GM12878 (cell line): ENCODE data around the gene SPDYE4. TPM values are rescaled to one million over a fixed set of nuclear protein-coding genes. Genes with fewer than 3 reads are reported as not detected.
A peak's percentile ranks its signal among the peaks of the same experiment; 100 is the strongest.

ENCODE experiments used
- ATAC-seq: fragments of 200-7000 bp; cut with Tn5 transposase; 3 replicates; pipeline ENCODE4 v1.9.1; 2020; ENCODE audit warnings: mild to moderate bottlenecking, moderate library complexity
- BruUV-seq: library from RNA; stranded (reverse); fragments of 400-500 nt; replicated peaks from 2 replicates; lab custom pipeline; 2021; lab: Mats Ljungman, UMichigan
- CTCF ChIA-PET: fragments of 300-600 bp; sonication (Branson Sonifier 250); formaldehyde crosslinking; extraction: SDS; loops from one replicate; lab custom pipeline; 2021; ENCODE audit warnings: inconsistent platforms; lab: Yijun Ruan, JAX
- POLR2A ChIA-PET: fragments of 350-600 bp; formaldehyde crosslinking; extraction: SDS; loops from one replicate; lab custom pipeline; 2021; ENCODE audit warnings: inconsistent platforms; lab: Charles Lee
- RAD21 ChIA-PET: fragments of 300-600 bp; sonication (Branson Sonifier 250); formaldehyde crosslinking; loops from one replicate; lab custom pipeline; 2023; ENCODE audit warnings: antibody characterized with exemption; ENCODE audit not compliant: unreplicated experiment; lab: Charles Lee
- SMC1A ChIA-PET: fragments of 300-600 bp; sonication (Branson Sonifier 250); formaldehyde crosslinking; loops from one replicate; lab custom pipeline; 2023; ENCODE audit not compliant: unreplicated experiment, uncharacterized antibody; lab: Charles Lee
- DNase-seq: peaks from one replicate; pipeline ENCODE4 v3.0.0-alpha.2; 2011; ENCODE audit warnings: low read depth, low spot score
- FAIRE-seq: peaks from 3 replicates; lab custom pipeline; 2011; peaks lifted over from hg19 to GRCh38; lab: Jason Lieb, UNC
- H2AFZ ChIP-seq: 2 replicates; pipeline ENCODE4 v1.6.0; 2011; ENCODE audit warnings: low read depth, low read length, control low read depth; ENCODE audit not compliant: control insufficient read depth
- H3K27ac ChIP-seq: 2 replicates; pipeline ENCODE4 v1.5.1; 2011; ENCODE audit warnings: control low read depth; ENCODE audit not compliant: control insufficient read depth, insufficient read depth
- H3K27me3 ChIP-seq, 2 experiments: replicated peaks in 1 of 2; 2 replicates each; pipeline versions ENCODE4 v1.6.0 to v1.6.1; 2011; ENCODE audit warnings: low read length in 1 of 2; ENCODE audit not compliant: control insufficient read depth in 2 of 2, insufficient read depth in 2 of 2
- H3K36me3 ChIP-seq, 2 experiments: 2 replicates each; pipeline ENCODE4 v1.5.1; 2011; ENCODE audit warnings: low read length in 1 of 2; ENCODE audit not compliant: control insufficient read depth in 2 of 2, insufficient read depth in 2 of 2
- H3K4me1 ChIP-seq: 2 replicates; pipeline ENCODE4 v1.6.1; 2011; ENCODE audit warnings: mild to moderate bottlenecking, low read length, moderate library complexity, mixed read lengths; ENCODE audit not compliant: control insufficient read depth, insufficient read depth
- H3K4me2 ChIP-seq: 2 replicates; pipeline ENCODE4 v1.6.0; 2011; ENCODE audit warnings: control low read depth; ENCODE audit not compliant: control insufficient read depth, insufficient read depth
- H3K4me3 ChIP-seq: fragments of 200-600 bp; sonication (generic); 2 replicates; pipeline ENCODE4 v1.5.1; 2016
- H3K79me2 ChIP-seq: 2 replicates; pipeline ENCODE4 v1.6.0; 2011; ENCODE audit warnings: low read length; ENCODE audit not compliant: control insufficient read depth, insufficient read depth
- H3K9ac ChIP-seq: 2 replicates; pipeline ENCODE4 v1.8.0; 2011; ENCODE audit warnings: low read length, control low read depth, mixed read lengths; ENCODE audit not compliant: control insufficient read depth, insufficient read depth
- H3K9me3 ChIP-seq: replicated peaks from 3 replicates; pipeline ENCODE4 v1.5.1; 2011; ENCODE audit warnings: mild to moderate bottlenecking, low read length; ENCODE audit not compliant: control insufficient read depth, insufficient read depth
- H4K20me1 ChIP-seq: 2 replicates; pipeline ENCODE4 v1.6.0; 2011; ENCODE audit not compliant: control insufficient read depth, insufficient read depth
- EGR1 ChIP-seq, 2 experiments: IDR thresholded peaks; 1 replicate in 1 of 2; 2 replicates in 1 of 2; pipeline ENCODE4 v1.6.1; 2011 to 2012; ENCODE audit warnings: low read depth in 2 of 2, low read length in 2 of 2, borderline replicate concordance in 1 of 2, mild to moderate bottlenecking in 1 of 2, moderate library complexity in 1 of 2
- EP300 ChIP-seq, 2 experiments: fragments of 150-350 bp in 1 of 2; IDR thresholded peaks; 2 replicates each; pipeline ENCODE4 v1.6.1; 2011 to 2012; ENCODE audit warnings: low read depth in 2 of 2, low read length in 2 of 2, borderline replicate concordance in 1 of 2, improper control_type of control experiment in 1 of 2, inconsistent platforms in 1 of 2; ENCODE audit not compliant: control insufficient read depth in 1 of 2
- HDAC2 ChIP-seq: fragments of 200-600 bp; sonication (generic); IDR thresholded peaks from 2 replicates; pipeline ENCODE4 v1.6.1; 2017
- IRF4 ChIP-seq: IDR thresholded peaks from 2 replicates; pipeline ENCODE4 v1.6.1; 2011; ENCODE audit warnings: low read depth, low read length
- NR2C1 ChIP-seq: fragments of 450-650 bp; IDR thresholded peaks from 2 replicates; pipeline ENCODE4 v1.6.1; 2017; ENCODE audit warnings: antibody characterized with exemption, mild to moderate bottlenecking, moderate library complexity
- NR2C2 ChIP-seq: IDR thresholded peaks from 2 replicates; pipeline ENCODE4 v1.6.1; 2011; ENCODE audit warnings: borderline replicate concordance, low read depth; ENCODE audit not compliant: control insufficient read depth, insufficient read length
- RELA ChIP-seq: fragments of 450-650 bp; IDR thresholded peaks from 2 replicates; pipeline ENCODE4 v1.8.0; 2014; ENCODE audit warnings: borderline replicate concordance; ENCODE audit not compliant: partially characterized antibody
- SMAD1 ChIP-seq: fragments of 450-650 bp; IDR thresholded peaks from 2 replicates; pipeline ENCODE4 v1.6.1; 2018; ENCODE audit warnings: mild to moderate bottlenecking, low read depth; ENCODE audit not compliant: partially characterized antibody
- SMC3 ChIP-seq: IDR thresholded peaks from 2 replicates; pipeline ENCODE4 v1.6.1; 2011; ENCODE audit warnings: low read length, improper control_type of control experiment, borderline replicate concordance
- WGBS: methylation state at CpG from one replicate; pipeline ENCODE4 v1.1.6; 2016; ENCODE audit warnings: low lambda C conversion rate; ENCODE audit not compliant: insufficient replicate concordance, insufficient coverage; ENCODE audit errors: missing lambda C conversion rate; 5-methylcytosine and 5-hydroxymethylcytosine counted together
- in situ Hi-C: fragments of 300-500 bp; cut with MboI; formaldehyde crosslinking; loops from 9 replicates; pipeline ENCODE4 v1.14.3; 2018; ENCODE audit warnings: mixed read lengths
- intact Hi-C: fragments of 100-400 bp; cut with micrococcal nuclease; formaldehyde crosslinking; loops from one replicate; pipeline ENCODE4 v1.14.2; 2022; ENCODE audit not compliant: unreplicated experiment
- polyA plus RNA-seq, 11 experiments: library from polyadenylated mRNA; depleted of rRNA in 4 of 11; unstranded in 6 of 11; stranded (reverse) in 5 of 11; fragments of >200 nt; fragmentation: Nextera tagmentation in 4 of 11; fragmentation: Illumina TruSeq in 1 of 11; extraction: Ambion mirVana in 4 of 11; extraction: Trizol in 1 of 11; gene quantifications; 1 replicate in 1 of 11; 2 replicates in 10 of 11; pipeline versions ENCODE4 v1.2.1 to v1.2.3, GENCODE V29; 2011 to 2016; ENCODE audit warnings: inconsistent platforms in 2 of 11, missing spikeins in 2 of 11, low read depth in 1 of 11
- total RNA-seq, 4 experiments: library from RNA; depleted of rRNA in 3 of 4; stranded (reverse); fragments of >200 nt in 3 of 4; fragmentation: Illumina TruSeq in 1 of 4; extraction: Trizol in 1 of 4; gene quantifications; 2 replicates each; pipeline versions ENCODE4 v1.2.1 to v1.2.3, GENCODE V29; 2013 to 2021
- TF ChIP-seq, protein P1 (sequence below): fragments of 450-650 bp; IDR thresholded peaks from 2 replicates; pipeline ENCODE4 v1.6.1; 2016; ENCODE audit warnings: mild to moderate bottlenecking
- TF ChIP-seq, protein P2 (sequence below): IDR thresholded peaks from 2 replicates; pipeline ENCODE4 v1.6.1; 2011; ENCODE audit warnings: borderline replicate concordance, low read depth, mild to moderate bottlenecking, moderate library complexity, low read length; ENCODE audit not compliant: insufficient read depth, poor library complexity, severe bottlenecking
- TF ChIP-seq, protein P3 (sequence below): fragments of 450-650 bp; formaldehyde crosslinking; IDR thresholded peaks from 2 replicates; pipeline ENCODE4 v1.4.0; 2020; ENCODE audit warnings: mild to moderate bottlenecking, moderate library complexity
- TF ChIP-seq, protein P4 (sequence below): fragments of 450-650 bp; IDR thresholded peaks from 2 replicates; pipeline ENCODE4 v1.6.1; 2016; ENCODE audit warnings: mild to moderate bottlenecking

The SPDYE4 gene
- total and polyA plus RNA-seq, 10 of the 15 experiments (the other 5 are each of a cell fraction or from before 2014, with no cell fraction given) = 0.07 to 0.18 TPM; not detected in 8

DNA sequence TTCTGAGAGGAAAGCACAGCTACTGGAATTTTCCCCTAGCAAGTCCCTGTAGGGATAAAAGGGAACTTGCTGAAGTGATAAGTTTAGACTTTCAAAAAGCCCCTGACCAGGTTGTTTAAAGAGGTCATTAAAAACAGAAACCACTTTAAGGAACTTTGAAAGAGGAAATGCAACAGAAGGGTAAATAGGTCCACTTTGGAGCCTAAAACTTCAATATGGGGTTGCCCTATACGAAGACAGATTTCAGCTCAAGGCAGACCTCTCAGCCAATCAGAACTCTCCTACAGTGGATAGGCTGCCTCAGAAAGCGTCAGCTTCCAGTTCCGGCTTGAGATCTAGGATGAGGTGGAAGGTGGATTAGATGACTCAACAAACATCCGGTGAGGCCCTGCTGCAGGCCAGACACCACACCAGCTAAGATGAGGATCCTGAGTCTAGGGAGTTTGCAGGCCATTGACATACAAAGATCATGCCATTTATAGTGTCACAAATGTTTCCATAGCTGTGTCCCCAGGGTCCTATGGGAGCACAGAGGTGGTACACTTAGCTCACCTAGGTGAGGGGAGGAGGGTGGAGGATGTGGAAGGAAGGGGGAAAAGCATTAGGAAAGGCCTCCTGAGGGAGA is 48.7 kb upstream of the SPDYE4 start:
- Histone ChIP-seq H3K36me3 (peaks cover 40 to 62% of the 10 kb centered on the region in 2 experiments), H3K9me3 (peaks cover 28% of the 10 kb centered on the region; the same call in 2 of the 3 replicates), H3K27ac (peak overlapping the region; percentile 96), H3K27me3 (no peaks in the 10 kb centered on the region), H2AFZ (no peak overlapping the region), H3K4me2 (peak overlapping the region; percentile 60), H3K4me1 (peaks cover 43% of the 10 kb centered on the region), H3K9ac (peak overlapping the region; percentile 56), H4K20me1 (no peaks in the 10 kb centered on the region), H3K79me2 (no peaks in the 10 kb centered on the region; the same call in none of the 2 replicates), H3K4me3 (no peak overlapping the region; the same call in 1 of the 2 replicates)
- intact Hi-C loops (loop anchor here (2.0 to 10.0 kb wide), 3 partner anchors 52 to 188 kb away; no protein-coding TSS in a partner anchor), in situ Hi-C loops (no loop called here)
- DNase-seq (peak; percentile 98), ATAC-seq (peak; percentile 96), FAIRE-seq (peak; percentile 99)
- RAD21 ChIA-PET = interaction anchor here (0.7 to 4.6 kb wide), 23 partner anchors 12 to 225 kb away, joined by 3 to 33 read pairs (median 5); partner anchors contain the start of genes NTN1 and PIK3R6
- CTCF ChIA-PET = interaction anchor here (0.8 to 3.1 kb wide), 12 partner anchors 14 to 191 kb away, joined by 3 to 14 read pairs (median 10); no protein-coding TSS in a partner anchor
- SMC1A ChIA-PET = interaction anchor here (0.7 to 3.8 kb wide), 25 partner anchors 12 to 397 kb away, joined by 3 to 35 read pairs (median 4); partner anchors contain the start of gene PIK3R6
- POLR2A ChIA-PET = interaction anchor here (0.6 to 4.5 kb wide), 16 partner anchors 11 to 370 kb away, joined by 3 to 35 read pairs (median 4); partner anchors contain the start of gene PIK3R6
- WGBS = 1% methylated on average over 4 of the region's 4 CpGs
- no TSS peak for BruUV-seq
- TF ChIP-seq SMAD1 (no peak), SMC3 (no peak), IRF4 (peak; percentile 83), EP300 (IDR thresholded peaks at IDR 0.05; ENCODE audit: borderline replicate concordance in 1 of 2, control insufficient read depth in 1 of 2, low read depth in 2 of 2, low read length in 2 of 2) (peak; percentile 56 to 62; a peak in 3 of 4 replicates), NR2C1 (no peak), NR2C2 (no peak), RELA (peak; percentile 7), EGR1 (IDR thresholded peaks at IDR 0.05; ENCODE audit: borderline replicate concordance in 1 of 2, low read depth in 2 of 2, low read length in 2 of 2) (peak in 1 of 2 experiments; percentile 36; a peak in 1 of 3 replicates), HDAC2 (no peak)
- TF ChIP-seq, protein P1, sequence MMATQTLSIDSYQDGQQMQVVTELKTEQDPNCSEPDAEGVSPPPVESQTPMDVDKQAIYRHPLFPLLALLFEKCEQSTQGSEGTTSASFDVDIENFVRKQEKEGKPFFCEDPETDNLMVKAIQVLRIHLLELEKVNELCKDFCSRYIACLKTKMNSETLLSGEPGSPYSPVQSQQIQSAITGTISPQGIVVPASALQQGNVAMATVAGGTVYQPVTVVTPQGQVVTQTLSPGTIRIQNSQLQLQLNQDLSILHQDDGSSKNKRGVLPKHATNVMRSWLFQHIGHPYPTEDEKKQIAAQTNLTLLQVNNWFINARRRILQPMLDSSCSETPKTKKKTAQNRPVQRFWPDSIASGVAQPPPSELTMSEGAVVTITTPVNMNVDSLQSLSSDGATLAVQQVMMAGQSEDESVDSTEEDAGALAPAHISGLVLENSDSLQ = peak; percentile 54; the same call in 1 of the 2 replicates
- TF ChIP-seq, protein P2, sequence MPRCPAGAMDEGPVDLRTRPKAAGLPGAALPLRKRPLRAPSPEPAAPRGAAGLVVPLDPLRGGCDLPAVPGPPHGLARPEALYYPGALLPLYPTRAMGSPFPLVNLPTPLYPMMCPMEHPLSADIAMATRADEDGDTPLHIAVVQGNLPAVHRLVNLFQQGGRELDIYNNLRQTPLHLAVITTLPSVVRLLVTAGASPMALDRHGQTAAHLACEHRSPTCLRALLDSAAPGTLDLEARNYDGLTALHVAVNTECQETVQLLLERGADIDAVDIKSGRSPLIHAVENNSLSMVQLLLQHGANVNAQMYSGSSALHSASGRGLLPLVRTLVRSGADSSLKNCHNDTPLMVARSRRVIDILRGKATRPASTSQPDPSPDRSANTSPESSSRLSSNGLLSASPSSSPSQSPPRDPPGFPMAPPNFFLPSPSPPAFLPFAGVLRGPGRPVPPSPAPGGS = no peak
- TF ChIP-seq, protein P3, sequence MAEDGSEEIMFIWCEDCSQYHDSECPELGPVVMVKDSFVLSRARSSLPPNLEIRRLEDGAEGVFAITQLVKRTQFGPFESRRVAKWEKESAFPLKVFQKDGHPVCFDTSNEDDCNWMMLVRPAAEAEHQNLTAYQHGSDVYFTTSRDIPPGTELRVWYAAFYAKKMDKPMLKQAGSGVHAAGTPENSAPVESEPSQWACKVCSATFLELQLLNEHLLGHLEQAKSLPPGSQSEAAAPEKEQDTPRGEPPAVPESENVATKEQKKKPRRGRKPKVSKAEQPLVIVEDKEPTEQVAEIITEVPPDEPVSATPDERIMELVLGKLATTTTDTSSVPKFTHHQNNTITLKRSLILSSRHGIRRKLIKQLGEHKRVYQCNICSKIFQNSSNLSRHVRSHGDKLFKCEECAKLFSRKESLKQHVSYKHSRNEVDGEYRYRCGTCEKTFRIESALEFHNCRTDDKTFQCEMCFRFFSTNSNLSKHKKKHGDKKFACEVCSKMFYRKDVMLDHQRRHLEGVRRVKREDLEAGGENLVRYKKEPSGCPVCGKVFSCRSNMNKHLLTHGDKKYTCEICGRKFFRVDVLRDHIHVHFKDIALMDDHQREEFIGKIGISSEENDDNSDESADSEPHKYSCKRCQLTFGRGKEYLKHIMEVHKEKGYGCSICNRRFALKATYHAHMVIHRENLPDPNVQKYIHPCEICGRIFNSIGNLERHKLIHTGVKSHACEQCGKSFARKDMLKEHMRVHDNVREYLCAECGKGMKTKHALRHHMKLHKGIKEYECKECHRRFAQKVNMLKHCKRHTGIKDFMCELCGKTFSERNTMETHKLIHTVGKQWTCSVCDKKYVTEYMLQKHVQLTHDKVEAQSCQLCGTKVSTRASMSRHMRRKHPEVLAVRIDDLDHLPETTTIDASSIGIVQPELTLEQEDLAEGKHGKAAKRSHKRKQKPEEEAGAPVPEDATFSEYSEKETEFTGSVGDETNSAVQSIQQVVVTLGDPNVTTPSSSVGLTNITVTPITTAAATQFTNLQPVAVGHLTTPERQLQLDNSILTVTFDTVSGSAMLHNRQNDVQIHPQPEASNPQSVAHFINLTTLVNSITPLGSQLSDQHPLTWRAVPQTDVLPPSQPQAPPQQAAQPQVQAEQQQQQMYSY (CRISPR knock-in tag) = no peak
- TF ChIP-seq, protein P4, sequence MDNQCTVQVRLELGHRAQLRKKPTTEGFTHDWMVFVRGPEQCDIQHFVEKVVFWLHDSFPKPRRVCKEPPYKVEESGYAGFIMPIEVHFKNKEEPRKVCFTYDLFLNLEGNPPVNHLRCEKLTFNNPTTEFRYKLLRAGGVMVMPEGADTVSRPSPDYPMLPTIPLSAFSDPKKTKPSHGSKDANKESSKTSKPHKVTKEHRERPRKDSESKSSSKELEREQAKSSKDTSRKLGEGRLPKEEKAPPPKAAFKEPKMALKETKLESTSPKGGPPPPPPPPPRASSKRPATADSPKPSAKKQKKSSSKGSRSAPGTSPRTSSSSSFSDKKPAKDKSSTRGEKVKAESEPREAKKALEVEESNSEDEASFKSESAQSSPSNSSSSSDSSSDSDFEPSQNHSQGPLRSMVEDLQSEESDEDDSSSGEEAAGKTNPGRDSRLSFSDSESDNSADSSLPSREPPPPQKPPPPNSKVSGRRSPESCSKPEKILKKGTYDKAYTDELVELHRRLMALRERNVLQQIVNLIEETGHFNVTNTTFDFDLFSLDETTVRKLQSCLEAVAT = 0 out of 2 replicates have a peak, but pooled peaks have one; percentile 27
